Effector memory CD8-positive, alpha-beta T cell (primary cell): ENCODE measurements around the gene APBB1IP.

ENCODE experiments used
- ATAC-seq: fragments of 150-1000 bp; cut with Tn5 transposase; replicated peaks from 2 replicates; pipeline ENCODE4 v1.10.0; 2021; ENCODE audit warnings: mild to moderate bottlenecking, moderate library complexity
- DNase-seq, 3 experiments: peaks; one replicate each; pipeline ENCODE4 v3.0.0; 2021
- H3K27ac Mint-ChIP-seq, 2 donors: one replicate each; pipeline ENCODE4 v1.8.0; 2022; ENCODE audit warnings: mild to moderate bottlenecking in 2 of 2, mixed read lengths in 2 of 2, moderate library complexity in 2 of 2
- H3K27me3 Mint-ChIP-seq, 2 donors: one replicate each; pipeline ENCODE4 v1.8.0; 2022; ENCODE audit warnings: mixed read lengths in 2 of 2
- H3K36me3 Mint-ChIP-seq: one replicate; pipeline ENCODE4 v1.8.0; 2022; ENCODE audit warnings: mild to moderate bottlenecking, moderate library complexity, mixed read lengths; ENCODE audit not compliant: insufficient read depth
- H3K4me1 Mint-ChIP-seq, 2 donors: one replicate each; pipeline ENCODE4 v1.8.0; 2022; ENCODE audit warnings: low read depth in 2 of 2, mixed read lengths in 2 of 2
- H3K4me3 Mint-ChIP-seq, 2 donors: one replicate each; pipeline ENCODE4 v1.8.0; 2022; ENCODE audit warnings: mild to moderate bottlenecking in 2 of 2, mixed read lengths in 2 of 2, moderate library complexity in 2 of 2
- H3K9me3 Mint-ChIP-seq, 2 donors: one replicate each; pipeline ENCODE4 v1.8.0; 2022; ENCODE audit warnings: mixed read lengths in 2 of 2

APBB1IP gene

GRCh38 chr10:26540601-26541000 lies 102.5 kb downstream of the APBB1IP start:
- H3K36me3 Mint-ChIP-seq, result peaks cover 79% of the 10 kb centered on the region
- no peak for DNase-seq
- H3K27ac Mint-ChIP-seq, result peak overlapping the region in 1 of 2 donors; percentile 16
- ATAC-seq, result no peak
- no peaks in the 10 kb centered on the region for H3K9me3 Mint-ChIP-seq
- H3K4me3 Mint-ChIP-seq, result no peak overlapping the region
- peaks cover 11 to 28% of the 10 kb centered on the region in 2 donors for H3K4me1 Mint-ChIP-seq
- no peaks in the 10 kb centered on the region for H3K27me3 Mint-ChIP-seq

GRCh38 chr10:26543567-26544306 lies 105.6 kb downstream of the APBB1IP start:
- peak in 1 of 3 experiments; percentile 4 for DNase-seq
- peaks cover 0 to 2% of the 10 kb centered on the region in 2 donors for H3K9me3 Mint-ChIP-seq
- peak overlapping the region; percentile 90 to 94 for H3K27ac Mint-ChIP-seq
- H3K27me3 Mint-ChIP-seq, result no peaks in the 10 kb centered on the region
- H3K4me3 Mint-ChIP-seq, result no peak overlapping the region
- ATAC-seq, result no peak
- H3K36me3 Mint-ChIP-seq, result peaks cover 69% of the 10 kb centered on the region
- peaks cover 19 to 42% of the 10 kb centered on the region in 2 donors for H3K4me1 Mint-ChIP-seq

GRCh38 chr10:26544932-26545331 lies 106.8 kb downstream of the APBB1IP start:
- Mint-ChIP-seq H3K27me3 (no peaks in the 10 kb centered on the region), H3K27ac (peak overlapping the region; percentile 90 to 94), H3K4me3 (no peak overlapping the region), H3K4me1 (peaks cover 16 to 47% of the 10 kb centered on the region in 2 donors), H3K36me3 (peaks cover 66% of the 10 kb centered on the region), H3K9me3 (peaks cover 0 to 6% of the 10 kb centered on the region in 2 donors)
- no peak for DNase-seq
- no peak for ATAC-seq

GRCh38 chr10:26550774-26551526 lies 112.8 kb downstream of the APBB1IP start:
- H3K27ac Mint-ChIP-seq, result peak overlapping the region; percentile 19 to 54
- no peaks in the 10 kb centered on the region for H3K27me3 Mint-ChIP-seq
- H3K4me1 Mint-ChIP-seq, result peaks cover 16 to 51% of the 10 kb centered on the region in 2 donors
- peaks cover 52% of the 10 kb centered on the region for H3K36me3 Mint-ChIP-seq
- no peak for ATAC-seq
- DNase-seq, result no peak
- no peak overlapping the region for H3K4me3 Mint-ChIP-seq
- H3K9me3 Mint-ChIP-seq, result peaks cover 0 to 9% of the 10 kb centered on the region in 2 donors

- H3K4me3 Mint-ChIP-seq, result no peak overlapping the region
Measured at GRCh38 chr10:26554246-26554645, 116.1 kb downstream of the APBB1IP start.

GRCh38 chr10:26555719-26556368 lies 117.7 kb downstream of the APBB1IP start:
- Mint-ChIP-seq H3K27ac (peak overlapping the region; percentile 11 to 59), H3K4me1 (peaks cover 13 to 36% of the 10 kb centered on the region in 2 donors), H3K9me3 (no peaks in the 10 kb centered on the region), H3K4me3 (no peak overlapping the region), H3K27me3 (no peaks in the 10 kb centered on the region), H3K36me3 (peaks cover 68% of the 10 kb centered on the region)
- DNase-seq, result no peak
- ATAC-seq, result no peak

More at GRCh38 chr10:26554246-26554645, 116.1 kb downstream of the APBB1IP start:
- no peak for DNase-seq
- Mint-ChIP-seq H3K36me3 (peaks cover 56% of the 10 kb centered on the region), H3K27me3 (no peaks in the 10 kb centered on the region), H3K27ac (peak overlapping the region; percentile 59 to 87), H3K9me3 (peaks cover 0 to 6% of the 10 kb centered on the region in 2 donors), H3K4me1 (peaks cover 13 to 46% of the 10 kb centered on the region in 2 donors)
- no peak for ATAC-seq

- peak overlapping the region in 1 of 2 donors; percentile 52 for H3K27ac Mint-ChIP-seq
- H3K4me3 Mint-ChIP-seq, result no peak overlapping the region
- no peaks in the 10 kb centered on the region for H3K27me3 Mint-ChIP-seq
- no peaks in the 10 kb centered on the region for H3K9me3 Mint-ChIP-seq
- peaks cover 68% of the 10 kb centered on the region for H3K36me3 Mint-ChIP-seq
- ATAC-seq (peak; percentile 32), DNase-seq (peak; percentile 21 to 29 (median 23))
- peaks cover 13 to 36% of the 10 kb centered on the region in 2 donors for H3K4me1 Mint-ChIP-seq
Measured at GRCh38 chr10:26556748-26557640, 118.9 kb downstream of the APBB1IP start.

GRCh38 chr10:26557641-26558014 lies 119.5 kb downstream of the APBB1IP start:
- Mint-ChIP-seq H3K27me3 (no peaks in the 10 kb centered on the region), H3K27ac (peak overlapping the region in 1 of 2 donors; percentile 52), H3K4me1 (peaks cover 13 to 36% of the 10 kb centered on the region in 2 donors), H3K9me3 (no peaks in the 10 kb centered on the region), H3K36me3 (peaks cover 67% of the 10 kb centered on the region), H3K4me3 (no peak overlapping the region)
- DNase-seq, result no peak
- ATAC-seq, result no peak

GRCh38 chr10:26566525-26567350 lies 128.6 kb downstream of the APBB1IP start:
- Mint-ChIP-seq H3K27me3 (no peaks in the 10 kb centered on the region), H3K27ac (no peak overlapping the region), H3K4me1 (peaks cover 0 to 3% of the 10 kb centered on the region in 2 donors), H3K36me3 (peaks cover 85% of the 10 kb centered on the region), H3K4me3 (no peak overlapping the region), H3K9me3 (no peaks in the 10 kb centered on the region)
- ATAC-seq (no peak), DNase-seq (no peak)

- Mint-ChIP-seq H3K27ac (no peak overlapping the region), H3K4me1 (peaks cover 0 to 3% of the 10 kb centered on the region in 2 donors), H3K36me3 (peaks cover 82% of the 10 kb centered on the region), H3K9me3 (no peaks in the 10 kb centered on the region), H3K4me3 (no peak overlapping the region), H3K27me3 (no peaks in the 10 kb centered on the region)
- ATAC-seq, result no peak
- no peak for DNase-seq
Measured at GRCh38 chr10:26567351-26567721, 129.2 kb downstream of the APBB1IP start.

GRCh38 chr10:26571655-26572054 lies 133.5 kb downstream of the APBB1IP start:
- peaks cover 2 to 5% of the 10 kb centered on the region in 2 donors for H3K4me1 Mint-ChIP-seq
- no peak for DNase-seq
- no peak overlapping the region for H3K4me3 Mint-ChIP-seq
- no peak for ATAC-seq
- H3K27me3 Mint-ChIP-seq, result no peaks in the 10 kb centered on the region
- H3K36me3 Mint-ChIP-seq, result peaks cover 44% of the 10 kb centered on the region
- no peak overlapping the region for H3K27ac Mint-ChIP-seq
- peaks cover 2 to 7% of the 10 kb centered on the region in 2 donors for H3K9me3 Mint-ChIP-seq

GRCh38 chr10:26573674-26574073 lies 135.5 kb downstream of the APBB1IP start:
- no peak for DNase-seq
- Mint-ChIP-seq H3K4me1 (peaks cover 2 to 5% of the 10 kb centered on the region in 2 donors), H3K27ac (peak overlapping the region in 1 of 2 donors; percentile 5), H3K9me3 (peaks cover 2 to 7% of the 10 kb centered on the region in 2 donors), H3K27me3 (no peaks in the 10 kb centered on the region), H3K4me3 (no peak overlapping the region), H3K36me3 (peaks cover 29% of the 10 kb centered on the region)
- ATAC-seq, result no peak
